ENCODE measurements around the gene CCNF.

DNA sequence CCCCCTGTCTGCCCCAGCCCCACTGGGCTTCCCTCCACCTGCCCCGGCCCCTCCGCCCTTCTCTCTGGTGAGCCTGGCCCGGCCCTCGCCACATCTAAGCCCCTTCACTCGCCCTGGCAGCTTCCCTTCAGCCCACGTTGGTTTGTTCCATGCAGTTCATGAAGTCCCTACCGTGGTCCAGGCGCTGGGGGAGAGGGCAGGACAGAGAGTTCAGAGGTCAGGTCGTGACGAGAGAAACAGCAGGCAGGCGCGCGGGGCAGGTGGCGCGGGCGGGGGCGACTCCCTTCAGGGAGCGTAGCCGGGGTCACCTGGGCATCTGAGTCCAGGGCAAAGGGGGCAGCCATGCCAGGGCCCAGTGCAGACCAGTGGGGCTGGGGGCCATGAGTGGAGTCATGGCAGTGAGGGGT, 21.7 kb downstream of the CCNF start:
- TF ChIP-seq, protein P1, sequence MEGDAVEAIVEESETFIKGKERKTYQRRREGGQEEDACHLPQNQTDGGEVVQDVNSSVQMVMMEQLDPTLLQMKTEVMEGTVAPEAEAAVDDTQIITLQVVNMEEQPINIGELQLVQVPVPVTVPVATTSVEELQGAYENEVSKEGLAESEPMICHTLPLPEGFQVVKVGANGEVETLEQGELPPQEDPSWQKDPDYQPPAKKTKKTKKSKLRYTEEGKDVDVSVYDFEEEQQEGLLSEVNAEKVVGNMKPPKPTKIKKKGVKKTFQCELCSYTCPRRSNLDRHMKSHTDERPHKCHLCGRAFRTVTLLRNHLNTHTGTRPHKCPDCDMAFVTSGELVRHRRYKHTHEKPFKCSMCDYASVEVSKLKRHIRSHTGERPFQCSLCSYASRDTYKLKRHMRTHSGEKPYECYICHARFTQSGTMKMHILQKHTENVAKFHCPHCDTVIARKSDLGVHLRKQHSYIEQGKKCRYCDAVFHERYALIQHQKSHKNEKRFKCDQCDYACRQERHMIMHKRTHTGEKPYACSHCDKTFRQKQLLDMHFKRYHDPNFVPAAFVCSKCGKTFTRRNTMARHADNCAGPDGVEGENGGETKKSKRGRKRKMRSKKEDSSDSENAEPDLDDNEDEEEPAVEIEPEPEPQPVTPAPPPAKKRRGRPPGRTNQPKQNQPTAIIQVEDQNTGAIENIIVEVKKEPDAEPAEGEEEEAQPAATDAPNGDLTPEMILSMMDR (IDR thresholded peaks at IDR 0.05 in 2 of 3, conservative IDR thresholded peaks at IDR 0.05 in 1 of 3; ENCODE audit: borderline replicate concordance in 1 of 3, insufficient read depth in 1 of 3, low read depth in 2 of 3, low read length in 2 of 3): no peak
- TF ChIP-seq, protein P2, sequence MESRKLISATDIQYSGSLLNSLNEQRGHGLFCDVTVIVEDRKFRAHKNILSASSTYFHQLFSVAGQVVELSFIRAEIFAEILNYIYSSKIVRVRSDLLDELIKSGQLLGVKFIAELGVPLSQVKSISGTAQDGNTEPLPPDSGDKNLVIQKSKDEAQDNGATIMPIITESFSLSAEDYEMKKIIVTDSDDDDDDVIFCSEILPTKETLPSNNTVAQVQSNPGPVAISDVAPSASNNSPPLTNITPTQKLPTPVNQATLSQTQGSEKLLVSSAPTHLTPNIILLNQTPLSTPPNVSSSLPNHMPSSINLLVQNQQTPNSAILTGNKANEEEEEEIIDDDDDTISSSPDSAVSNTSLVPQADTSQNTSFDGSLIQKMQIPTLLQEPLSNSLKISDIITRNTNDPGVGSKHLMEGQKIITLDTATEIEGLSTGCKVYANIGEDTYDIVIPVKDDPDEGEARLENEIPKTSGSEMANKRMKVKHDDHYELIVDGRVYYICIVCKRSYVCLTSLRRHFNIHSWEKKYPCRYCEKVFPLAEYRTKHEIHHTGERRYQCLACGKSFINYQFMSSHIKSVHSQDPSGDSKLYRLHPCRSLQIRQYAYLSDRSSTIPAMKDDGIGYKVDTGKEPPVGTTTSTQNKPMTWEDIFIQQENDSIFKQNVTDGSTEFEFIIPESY (IDR thresholded peaks at IDR 0.05; ENCODE audit: extremely low read depth, insufficient replicate concordance, low read length): no peak
- TF ChIP-seq, protein P3, sequence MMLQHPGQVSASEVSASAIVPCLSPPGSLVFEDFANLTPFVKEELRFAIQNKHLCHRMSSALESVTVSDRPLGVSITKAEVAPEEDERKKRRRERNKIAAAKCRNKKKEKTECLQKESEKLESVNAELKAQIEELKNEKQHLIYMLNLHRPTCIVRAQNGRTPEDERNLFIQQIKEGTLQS (IDR thresholded peaks at IDR 0.05): no peak
- no peak for TF ChIP-seq SP1 (IDR thresholded peaks at IDR 0.05; ENCODE audit: low read depth)
